B cell (primary cell): Measurements from ENCODE around the gene SLC28A3.

ENCODE experiments used
- CTCF ChIP-seq: fragments of 200-600 bp; IDR thresholded peaks from one replicate; pipeline ENCODE4 v1.8.0; 2022; ENCODE audit warnings: antibody characterized with exemption, mild to moderate bottlenecking
- EZH2 ChIP-seq: IDR thresholded peaks from 2 replicates; pipeline ENCODE4 v1.6.1; 2012; ENCODE audit warnings: borderline replicate concordance, low read depth, mild to moderate bottlenecking, moderate library complexity, low read length; ENCODE audit not compliant: insufficient read depth, poor library complexity, severe bottlenecking

- TF ChIP-seq CTCF (no peak), EZH2 (no peak)
Measured at GRCh38 chr9:84354035-84354434, 13.5 kb upstream of the SLC28A3 start.
